IPS-18c (cell line): ENCODE results near the gene MARCHF3.
"Not testable (repeated sequence)": the region's sequence is repeated elsewhere in the genome, so short reads cannot be mapped to it uniquely, and the experiment has no call there.

Experiments
- H3K4me3 ChIP-seq: 2 replicates; pipeline ENCODE4 v1.7.0; 2013; ENCODE audit warnings: low read depth, mild to moderate bottlenecking, low read length, moderate library complexity; ENCODE audit not compliant: insufficient read depth
- H3K9me3 ChIP-seq: one replicate; pipeline ENCODE4 v1.6.1; 2013; ENCODE audit warnings: mild to moderate bottlenecking, low read length, moderate library complexity; ENCODE audit not compliant: control insufficient read depth, insufficient read depth

The MARCHF3 gene

DNA sequence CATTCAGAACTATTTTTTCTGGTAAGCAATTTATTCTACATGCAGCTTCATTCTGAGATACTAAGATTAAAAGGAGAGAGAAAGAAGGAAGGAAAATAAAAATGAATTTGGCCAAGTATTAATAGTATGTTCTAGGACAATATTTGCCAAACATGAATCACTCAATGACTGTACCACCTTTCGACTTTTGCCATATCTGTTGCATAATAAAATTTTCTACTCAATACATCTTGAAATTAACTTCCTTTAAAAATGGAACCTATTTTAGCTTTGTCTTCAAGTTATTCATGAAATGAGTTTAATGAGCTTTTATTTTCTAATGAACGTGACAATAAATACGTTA is 111.8 kb downstream of the MARCHF3 start:
- H3K9me3 ChIP-seq, result no peaks in the 10 kb centered on the region

DNA sequence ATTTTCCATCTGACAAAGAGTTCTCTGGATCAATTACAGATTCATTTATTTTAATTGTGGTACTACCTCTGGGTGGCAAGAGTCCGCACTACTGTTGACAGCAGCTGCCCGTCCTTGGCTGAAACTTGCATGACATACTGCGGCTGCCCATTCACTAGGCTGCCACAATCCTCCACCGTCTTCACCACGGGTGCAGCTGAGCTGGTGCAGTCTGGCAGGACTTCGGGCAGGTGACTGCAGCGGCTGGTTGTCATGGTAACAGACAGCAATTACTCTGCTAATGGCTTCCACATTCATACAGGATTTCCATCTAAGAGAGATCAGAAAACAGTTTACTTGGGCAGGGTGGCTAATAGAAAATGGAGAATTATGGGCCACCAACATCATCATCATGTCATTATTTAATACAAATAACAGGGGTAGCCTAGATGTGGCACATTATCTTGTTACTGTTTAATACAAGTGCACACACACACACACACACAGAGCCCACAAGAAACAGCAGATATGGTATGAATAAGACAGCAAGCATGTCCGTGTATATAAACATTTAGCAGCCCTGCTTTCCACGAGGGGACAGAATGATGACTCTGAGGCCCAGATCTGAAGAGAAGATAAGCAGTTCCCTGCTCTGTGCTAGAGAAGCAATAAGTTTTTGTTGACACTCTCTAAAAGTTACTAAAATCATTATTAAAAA is 112.3 kb downstream of the MARCHF3 start:
- no peaks in the 10 kb centered on the region for H3K9me3 ChIP-seq
- no peak overlapping the region for H3K4me3 ChIP-seq

More for the DNA sequence above, 111.8 kb downstream of the MARCHF3 start:
- H3K4me3 ChIP-seq, result no peak overlapping the region

DNA sequence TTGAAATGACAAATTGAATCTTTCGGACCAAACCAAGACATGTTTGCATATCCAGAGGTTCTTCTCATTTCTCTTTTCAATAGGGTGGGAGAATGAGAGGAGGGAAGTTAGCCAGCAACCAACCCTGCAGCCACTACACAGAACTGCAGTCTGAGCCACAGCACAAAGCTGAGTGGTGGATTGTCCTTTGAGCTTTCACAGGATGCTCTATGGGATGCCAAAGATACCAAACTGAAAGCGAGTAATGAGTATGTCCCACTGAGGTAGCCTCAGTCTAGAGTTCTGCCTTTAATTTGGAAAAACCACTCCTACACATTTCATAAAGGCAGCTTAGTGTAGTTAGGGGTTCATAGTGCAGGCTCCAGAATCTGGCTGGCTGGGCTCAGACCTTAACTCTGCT is 114.9 kb downstream of the MARCHF3 start:
- no peak overlapping the region for H3K4me3 ChIP-seq

DNA sequence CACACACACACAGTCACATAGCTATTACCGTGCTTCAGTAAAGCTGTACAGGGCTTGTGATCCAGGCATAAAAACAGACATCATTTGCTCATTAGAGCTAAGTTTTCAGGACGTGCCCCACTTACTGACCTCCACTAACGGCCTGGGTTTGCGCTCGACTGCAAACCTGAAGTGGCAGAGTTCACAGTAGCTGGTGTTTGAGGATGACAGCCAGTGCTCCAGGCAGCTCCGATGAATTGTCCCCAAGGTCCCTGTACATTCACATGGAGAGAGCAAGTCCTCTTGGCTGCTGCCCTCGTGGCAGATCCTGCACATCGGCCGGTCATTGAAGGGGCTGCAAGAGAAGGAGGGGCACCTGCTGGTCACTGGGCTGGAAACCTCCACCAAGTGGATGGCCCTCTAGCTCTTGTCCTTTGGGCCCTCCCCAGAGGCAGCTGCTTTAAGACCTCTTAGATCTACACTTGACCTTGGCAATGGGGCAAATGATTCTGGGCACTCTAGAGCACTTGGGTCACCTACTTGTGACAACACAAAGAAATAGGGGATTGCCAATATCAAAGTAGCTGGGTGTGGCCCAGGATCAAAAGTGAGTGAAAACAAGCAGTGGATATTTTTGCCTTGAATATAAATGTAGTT is 115.4 kb downstream of the MARCHF3 start:
- Histone ChIP-seq H3K9me3 (peaks cover 4% of the 10 kb centered on the region), H3K4me3 (no peak overlapping the region)

More for the DNA sequence above, 114.9 kb downstream of the MARCHF3 start:
- H3K9me3 ChIP-seq, result no peaks in the 10 kb centered on the region

DNA sequence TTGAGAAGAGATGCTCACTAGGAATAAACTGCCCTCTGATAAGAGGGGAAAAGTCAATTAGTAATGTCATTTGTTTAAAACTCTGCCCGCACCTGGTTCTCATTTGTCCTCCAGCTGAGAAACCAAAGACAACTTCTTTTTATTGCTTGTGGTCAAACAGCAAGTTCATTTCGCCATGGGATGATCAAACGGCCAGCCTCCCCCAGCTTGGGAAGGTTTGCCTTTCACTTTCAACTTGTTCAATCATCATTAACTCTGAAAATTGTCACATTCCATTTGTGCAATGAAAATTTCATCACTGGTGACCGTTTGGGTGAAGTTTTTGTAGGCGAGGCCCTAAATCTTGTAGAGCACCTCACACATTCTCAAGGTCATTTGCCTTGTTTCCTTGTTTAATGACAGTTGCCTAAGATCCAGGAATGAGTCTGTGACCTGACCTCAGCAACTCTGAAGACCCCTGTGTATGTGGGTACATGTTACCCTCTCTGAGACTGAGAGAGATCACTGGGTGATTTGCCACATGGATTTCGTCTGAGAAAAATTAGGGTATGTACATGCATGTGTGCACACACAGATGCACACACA is 117.7 kb downstream of the MARCHF3 start:
- peaks cover 9% of the 10 kb centered on the region for H3K9me3 ChIP-seq
- H3K4me3 ChIP-seq, result no peak overlapping the region

DNA sequence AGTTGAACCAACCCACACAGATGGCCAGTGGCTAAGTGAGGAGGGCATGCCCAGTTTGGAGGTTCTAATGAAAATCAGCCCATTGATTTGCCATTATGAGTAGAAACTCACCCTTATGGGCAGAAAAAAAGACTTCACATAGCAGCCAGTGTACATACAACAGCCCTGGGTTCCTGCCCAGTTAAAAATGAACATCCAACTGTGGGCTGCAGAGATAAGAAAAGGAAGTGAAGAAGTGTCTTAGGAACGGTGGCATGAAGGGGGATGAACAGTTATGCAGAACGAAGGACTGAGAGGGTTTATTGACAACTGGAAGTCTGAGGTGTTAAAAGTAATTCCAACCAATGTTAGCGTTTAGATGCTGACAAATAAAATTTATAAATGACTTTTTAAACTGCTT is 118.4 kb downstream of the MARCHF3 start:
- Histone ChIP-seq H3K4me3 (no peak overlapping the region), H3K9me3 (peaks cover 9% of the 10 kb centered on the region)

DNA sequence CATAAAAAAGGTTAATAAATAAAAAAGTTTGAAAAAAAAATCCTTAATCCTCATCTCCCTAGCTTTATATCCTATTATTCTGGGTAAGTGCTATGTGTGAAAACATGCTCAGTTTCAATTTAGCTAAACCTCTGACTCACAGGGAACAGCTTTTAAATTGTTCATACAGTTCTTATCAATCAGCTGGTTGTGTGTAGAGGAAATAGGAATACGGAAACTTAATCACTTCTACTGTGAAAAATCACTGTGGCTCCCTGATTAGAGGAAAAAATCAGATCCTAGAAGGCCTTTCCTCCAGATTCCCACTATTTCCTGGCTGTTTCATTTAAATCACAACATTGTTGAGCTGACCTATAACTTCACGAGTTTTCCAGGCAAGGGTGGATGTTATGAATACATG is 120.5 kb downstream of the MARCHF3 start:
- no peak overlapping the region for H3K4me3 ChIP-seq
- H3K9me3 ChIP-seq, result peaks cover 9% of the 10 kb centered on the region

DNA sequence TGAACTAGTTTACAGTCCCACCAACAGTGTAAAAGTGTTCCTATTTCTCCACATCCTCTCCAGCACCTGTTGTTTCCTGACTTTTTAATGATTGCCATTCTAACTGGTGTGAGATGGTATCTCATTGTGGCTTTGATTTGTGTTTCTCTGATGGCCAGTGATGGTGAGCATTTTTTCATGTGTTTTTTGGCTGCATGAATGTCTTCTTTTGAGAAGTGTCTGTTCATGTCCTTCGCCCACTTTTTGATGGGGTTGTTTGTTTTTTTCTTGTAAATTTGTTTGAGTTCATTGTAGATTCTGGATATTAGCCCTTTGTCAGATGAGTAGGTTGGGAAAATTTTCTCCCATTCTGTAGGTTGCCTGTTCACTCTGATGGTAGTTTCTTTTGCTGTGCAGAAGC is 126.0 kb downstream of the MARCHF3 start:
- not testable (repeated sequence) for H3K4me3 ChIP-seq, H3K9me3 ChIP-seq

DNA sequence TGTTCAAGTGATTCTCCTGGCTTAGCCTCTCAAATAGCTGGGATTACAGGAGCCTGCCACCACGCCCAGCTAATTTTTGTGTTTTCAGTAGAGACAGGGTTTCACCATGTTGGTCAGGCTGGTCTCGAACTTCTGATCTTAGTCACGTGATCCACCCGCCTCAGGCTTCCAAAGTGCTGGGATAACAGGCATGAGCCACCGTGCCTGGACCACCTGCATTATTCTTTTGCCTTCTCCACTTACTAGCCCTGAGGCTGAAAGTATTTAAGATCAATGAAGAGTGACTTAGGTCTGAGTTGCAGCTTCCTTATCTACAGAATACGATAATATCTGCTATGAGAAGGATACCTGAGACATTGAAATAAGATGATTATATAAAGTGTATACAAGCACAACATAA is 129.6 kb downstream of the MARCHF3 start:
- Histone ChIP-seq H3K4me3 (no peak overlapping the region), H3K9me3 (no peaks in the 10 kb centered on the region)

DNA sequence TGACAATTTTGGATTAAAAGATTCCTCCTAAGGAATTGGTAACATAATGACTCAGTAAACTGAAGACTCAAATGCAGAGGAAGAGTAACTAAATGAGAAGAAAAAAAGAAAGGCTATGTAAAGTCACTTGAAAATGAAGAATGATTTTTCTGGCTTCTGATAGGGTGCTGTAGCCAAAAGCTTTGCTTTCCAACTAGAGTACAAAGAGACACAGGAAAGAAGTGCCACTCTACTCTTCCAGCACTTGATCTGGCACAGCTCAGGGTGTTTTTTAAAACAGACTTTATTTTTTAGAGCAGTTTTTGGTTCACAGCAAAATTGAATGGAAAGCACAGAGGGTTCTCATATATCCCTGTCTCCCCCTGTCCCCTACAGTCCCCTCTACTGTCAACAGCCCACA is 130.9 kb downstream of the MARCHF3 start:
- no peaks in the 10 kb centered on the region for H3K9me3 ChIP-seq
- no peak overlapping the region for H3K4me3 ChIP-seq

DNA sequence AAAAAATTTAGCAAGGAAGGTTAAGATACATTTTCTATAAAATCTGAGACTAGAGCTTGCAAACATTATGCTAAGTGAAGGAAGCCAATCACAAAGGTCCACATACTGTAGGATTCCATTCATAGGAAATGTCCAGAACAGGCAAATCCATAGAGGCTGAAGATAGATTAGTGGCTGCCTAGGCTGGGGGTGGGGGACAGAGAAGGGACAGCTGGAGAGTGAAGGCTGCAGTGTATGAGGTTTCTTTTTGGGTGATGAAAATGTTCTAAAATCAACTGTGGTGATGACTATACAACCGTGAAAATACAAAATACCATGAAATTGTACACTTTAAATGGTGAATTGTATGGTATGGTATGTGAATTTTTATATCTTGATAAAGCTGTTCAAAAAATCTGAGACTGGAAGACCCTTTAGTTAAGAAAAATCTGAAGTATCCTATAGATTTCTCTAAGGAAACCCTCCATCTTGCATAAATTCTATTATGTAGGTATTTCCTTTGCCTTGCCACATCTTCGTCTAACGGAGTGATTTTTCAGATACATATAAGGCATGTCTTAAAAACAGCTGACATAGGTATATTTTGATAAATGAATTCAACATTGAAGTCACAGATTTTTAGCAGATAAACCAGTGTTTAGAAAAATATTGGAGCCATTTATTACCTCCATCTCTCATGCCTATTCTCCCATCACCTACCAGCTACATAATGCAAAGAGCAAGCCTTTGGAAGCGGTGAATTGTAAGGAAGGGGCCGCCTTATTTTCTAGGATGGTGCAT is 132.3 kb downstream of the MARCHF3 start:
- no peaks in the 10 kb centered on the region for H3K9me3 ChIP-seq

DNA sequence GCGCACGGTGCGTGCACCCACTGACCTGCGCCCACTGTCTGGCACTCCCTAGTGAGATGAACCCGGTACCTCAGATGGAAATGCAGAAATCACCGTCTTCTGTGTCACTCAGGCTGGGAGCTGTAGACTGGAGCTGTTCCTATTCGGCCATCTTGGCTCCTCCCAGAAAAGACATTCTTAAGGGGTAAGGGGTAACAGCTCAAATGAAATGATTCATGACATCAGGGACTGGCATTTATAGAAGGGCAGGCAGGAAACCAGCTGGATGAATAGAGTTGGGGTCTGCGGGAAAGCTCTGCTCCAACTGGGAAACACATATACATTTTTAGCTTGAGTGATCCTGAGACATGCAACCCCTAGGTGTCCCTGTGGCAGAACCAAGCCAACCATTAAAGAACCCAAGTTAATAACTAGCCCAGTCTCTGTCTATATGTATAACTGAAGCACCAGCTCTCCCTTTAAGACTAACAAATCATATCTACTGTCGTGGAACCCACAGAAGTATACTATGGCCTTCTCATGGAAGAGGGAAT is 134.1 kb downstream of the MARCHF3 start:
- Histone ChIP-seq H3K9me3 (no peaks in the 10 kb centered on the region), H3K4me3 (no peak overlapping the region)

More for the DNA sequence above, 132.3 kb downstream of the MARCHF3 start:
- no peak overlapping the region for H3K4me3 ChIP-seq

DNA sequence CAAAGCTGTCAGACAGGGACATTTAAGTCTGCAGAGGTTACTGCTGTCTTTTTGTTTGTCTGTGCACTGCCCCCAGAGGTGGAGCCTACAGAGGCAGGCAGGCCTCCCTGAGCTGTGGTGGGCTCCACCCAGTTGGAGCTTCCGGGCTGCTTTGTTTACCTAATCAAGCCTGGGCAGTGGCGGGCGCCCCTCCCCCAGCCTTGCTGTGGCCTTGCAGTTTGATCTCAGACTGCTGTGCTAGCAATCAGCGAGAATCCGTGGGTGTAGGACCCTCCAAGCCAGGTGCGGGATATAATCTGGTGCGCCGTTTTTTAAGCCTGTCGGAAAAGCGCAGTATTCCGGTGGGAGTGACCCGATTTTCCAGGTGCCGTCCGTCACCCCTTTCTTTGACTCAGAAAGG is 134.6 kb downstream of the MARCHF3 start:
- H3K9me3 ChIP-seq, H3K4me3 ChIP-seq: not testable (repeated sequence)

DNA sequence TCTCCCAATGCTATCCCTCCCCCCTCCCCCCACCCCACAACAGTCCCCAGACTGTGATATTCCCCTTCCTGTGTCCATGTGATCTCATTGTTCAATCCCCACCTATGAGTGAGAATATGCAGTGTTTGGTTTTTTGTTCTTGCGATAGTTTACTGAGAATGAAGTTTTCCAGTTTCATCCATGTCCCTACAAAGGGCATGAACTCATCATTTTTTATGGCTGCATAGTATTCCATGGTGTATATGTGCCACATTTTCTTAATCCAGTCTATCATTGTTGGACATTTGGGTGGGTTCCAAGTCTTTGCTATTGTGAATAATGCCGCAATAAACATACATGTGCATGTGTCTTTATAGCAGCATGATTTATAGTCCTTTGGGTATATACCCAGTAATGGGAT is 139.9 kb downstream of the MARCHF3 start:
- not testable (repeated sequence) for H3K9me3 ChIP-seq, H3K4me3 ChIP-seq

DNA sequence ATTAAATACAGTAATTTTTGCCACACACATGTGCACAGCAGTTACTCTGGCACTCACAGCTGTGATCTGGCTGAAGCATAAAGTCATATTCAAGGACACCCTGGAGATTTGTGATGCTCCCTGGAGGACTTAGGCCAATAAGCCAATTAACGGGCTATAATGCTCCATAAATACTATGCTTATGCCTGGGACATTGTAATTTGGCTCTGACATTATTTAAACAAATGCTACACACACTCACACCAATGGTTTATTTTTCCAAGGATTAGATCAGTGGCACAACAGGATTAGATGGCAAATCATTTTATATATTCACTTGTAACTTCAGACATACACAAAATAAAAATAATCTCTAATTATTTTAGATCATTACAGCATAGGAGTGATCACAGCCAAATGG is 142.2 kb downstream of the MARCHF3 start:
- Histone ChIP-seq H3K4me3 (no peak overlapping the region), H3K9me3 (peaks cover 2% of the 10 kb centered on the region)

DNA sequence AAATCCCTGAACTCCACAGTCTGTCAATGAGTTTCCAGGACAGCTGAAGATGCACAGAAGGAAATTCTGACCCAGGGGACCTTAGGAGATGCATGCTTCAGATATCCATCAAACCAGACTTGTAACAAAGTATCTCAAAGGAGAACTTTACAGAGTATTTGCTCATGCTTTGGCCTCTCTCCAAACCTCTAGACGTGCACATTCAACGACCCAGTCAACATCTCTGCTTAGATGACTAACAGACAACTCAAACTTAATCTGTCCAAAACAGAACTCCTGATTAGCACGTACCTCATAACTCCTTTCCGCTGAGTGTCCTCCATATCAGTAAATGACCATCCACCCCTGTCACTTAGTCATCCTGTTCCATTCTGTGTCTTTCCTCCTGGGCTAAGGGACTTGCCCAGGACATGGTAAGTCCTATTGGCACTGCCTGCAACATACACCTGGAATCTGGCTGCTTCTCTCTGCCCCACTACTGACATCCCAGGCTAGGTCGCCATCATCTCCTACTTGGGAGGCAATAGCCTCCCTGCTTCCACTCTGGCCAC is 146.0 kb downstream of the MARCHF3 start:
- Histone ChIP-seq H3K9me3 (peaks cover 2% of the 10 kb centered on the region), H3K4me3 (no peak overlapping the region)

DNA sequence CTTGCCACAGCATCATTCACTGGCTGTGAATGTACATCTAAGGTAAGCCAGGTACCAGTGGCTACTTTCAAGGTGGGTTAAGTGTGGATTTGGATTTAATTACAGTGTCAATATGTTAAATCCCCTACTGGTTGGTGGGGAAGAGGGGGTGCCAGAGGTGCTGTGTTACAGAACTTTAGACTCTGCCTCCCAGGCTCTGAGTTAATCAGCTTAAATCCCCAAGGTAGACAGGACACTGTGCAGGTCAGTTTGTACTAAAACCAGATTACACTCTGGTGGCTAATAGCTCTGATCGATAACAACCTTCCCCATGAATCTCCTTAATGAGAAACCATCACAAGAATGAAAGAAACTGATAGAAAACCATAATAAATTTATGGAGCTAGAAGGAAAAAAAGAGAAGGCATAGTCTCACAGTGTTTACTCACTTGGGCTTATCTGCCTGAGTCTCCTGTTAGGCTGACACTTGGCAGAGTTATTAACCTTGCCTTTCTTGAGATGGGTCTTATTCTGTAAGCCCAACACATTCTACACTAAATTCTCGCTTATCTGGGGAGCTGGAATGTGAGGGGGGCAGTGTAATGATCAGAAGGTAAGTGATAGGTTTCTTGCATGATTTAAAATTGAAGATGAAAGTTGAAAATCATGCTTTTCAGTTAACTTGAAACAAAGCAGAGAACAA is 146.7 kb downstream of the MARCHF3 start:
- peaks cover 2% of the 10 kb centered on the region for H3K9me3 ChIP-seq
- H3K4me3 ChIP-seq, result no peak overlapping the region
